ENCODE measurements around the gene CNTNAP2. TPM values are rescaled to one million over a fixed set of nuclear protein-coding genes. Genes with fewer than 3 reads are reported as not detected.

Gene CNTNAP2
- total and polyA plus RNA-seq, 8 donors = 0.19 to 18.2 (median 0.56) TPM

- Histone ChIP-seq H3K27ac (no peak overlapping the region), H3K9me3 (no peaks in the 10 kb centered on the region), H3K4me1 (no peaks in the 10 kb centered on the region), H3K4me3 (no peak overlapping the region), H3K36me3 (no peaks in the 10 kb centered on the region), H3K27me3 (no peaks in the 10 kb centered on the region)
- intact Hi-C loops (cut with DNase I; ENCODE audit: low total_unique reads) = no loop called here
- WGBS, 5 donors = 54 to 68% (median 59%) methylated on average over 2 of the region's 2 CpGs
- no peak for TF ChIP-seq POLR2A (IDR thresholded peaks at IDR 0.05)
- no peak for TF ChIP-seq POLR2AphosphoS5 (IDR thresholded peaks at IDR 0.05)
- TF ChIP-seq EP300 (IDR thresholded peaks at IDR 0.05) = no peak
- no peak for TF ChIP-seq CTCF (IDR thresholded peaks at IDR 0.05)
- no peak for DNase-seq
Measured at GRCh38 chr7:147304376-147304775, 1187.8 kb downstream of the CNTNAP2 start.

GRCh38 chr7:147305827-147306226 lies 1189.2 kb downstream of the CNTNAP2 start:
- no peaks in the 10 kb centered on the region for H3K4me1 ChIP-seq
- H3K4me3 ChIP-seq = no peak overlapping the region
- H3K27ac ChIP-seq = no peak overlapping the region
- H3K9me3 ChIP-seq = no peaks in the 10 kb centered on the region
- intact Hi-C loops (cut with DNase I; ENCODE audit: low total_unique reads) = no loop called here
- no peaks in the 10 kb centered on the region for H3K36me3 ChIP-seq
- H3K27me3 ChIP-seq = no peaks in the 10 kb centered on the region
- no peak for DNase-seq
- 75 to 89% (median 84%) methylated on average over 2 of the region's 2 CpGs for WGBS, 5 donors
- TF ChIP-seq EP300 (IDR thresholded peaks at IDR 0.05) (no peak), CTCF (IDR thresholded peaks at IDR 0.05) (no peak), POLR2AphosphoS5 (IDR thresholded peaks at IDR 0.05) (no peak), POLR2A (IDR thresholded peaks at IDR 0.05) (no peak)

- intact Hi-C loops (cut with DNase I; ENCODE audit: low total_unique reads) = no loop called here
- no peaks in the 10 kb centered on the region for H3K27me3 ChIP-seq
- H3K36me3 ChIP-seq = no peaks in the 10 kb centered on the region
- no peak overlapping the region for H3K4me3 ChIP-seq
- no peaks in the 10 kb centered on the region for H3K4me1 ChIP-seq
- DNase-seq = peak in 1 of 2 donors; percentile 7
- TF ChIP-seq POLR2A (IDR thresholded peaks at IDR 0.05) (no peak), EP300 (IDR thresholded peaks at IDR 0.05) (no peak), CTCF (IDR thresholded peaks at IDR 0.05) (no peak), POLR2AphosphoS5 (IDR thresholded peaks at IDR 0.05) (no peak)
- H3K9me3 ChIP-seq = no peaks in the 10 kb centered on the region
- WGBS, 5 donors = 60 to 73% (median 67%) methylated on average over 5 of the region's 5 CpGs
- H3K27ac ChIP-seq = no peak overlapping the region
Measured at GRCh38 chr7:147308539-147308938, 1191.9 kb downstream of the CNTNAP2 start.

- Histone ChIP-seq H3K27ac (no peak overlapping the region), H3K27me3 (no peaks in the 10 kb centered on the region), H3K4me3 (no peak overlapping the region), H3K4me1 (no peaks in the 10 kb centered on the region), H3K36me3 (no peaks in the 10 kb centered on the region), H3K9me3 (no peaks in the 10 kb centered on the region)
- intact Hi-C loops (cut with DNase I; ENCODE audit: low total_unique reads) = no loop called here
- TF ChIP-seq POLR2A (IDR thresholded peaks at IDR 0.05) = no peak
- no peak for TF ChIP-seq EP300 (IDR thresholded peaks at IDR 0.05)
- no peak for TF ChIP-seq POLR2AphosphoS5 (IDR thresholded peaks at IDR 0.05)
- TF ChIP-seq CTCF (IDR thresholded peaks at IDR 0.05) = no peak
- DNase-seq = peak in 1 of 2 donors; percentile 2
- 50 to 81% (median 73%) methylated on average over 1 of the region's 1 CpG for WGBS, 5 donors
Measured at GRCh38 chr7:147311336-147311735, 1194.7 kb downstream of the CNTNAP2 start.

Data from stomach (tissue), 9 donors.